Activated T-cell treated with anti-CD3 and anti-CD28 coated beads for 1 hour (primary cell): ENCODE results near the gene ABHD4.
"Not testable (repeated sequence)": the region's sequence is repeated elsewhere in the genome, so short reads cannot be mapped to it uniquely, and the experiment has no call there.

ENCODE experiments used
- DNase-seq: peaks from one replicate; pipeline ENCODE4 v3.0.0-alpha.2; 2020; ENCODE audit warnings: low read depth

Gene ABHD4

DNA sequence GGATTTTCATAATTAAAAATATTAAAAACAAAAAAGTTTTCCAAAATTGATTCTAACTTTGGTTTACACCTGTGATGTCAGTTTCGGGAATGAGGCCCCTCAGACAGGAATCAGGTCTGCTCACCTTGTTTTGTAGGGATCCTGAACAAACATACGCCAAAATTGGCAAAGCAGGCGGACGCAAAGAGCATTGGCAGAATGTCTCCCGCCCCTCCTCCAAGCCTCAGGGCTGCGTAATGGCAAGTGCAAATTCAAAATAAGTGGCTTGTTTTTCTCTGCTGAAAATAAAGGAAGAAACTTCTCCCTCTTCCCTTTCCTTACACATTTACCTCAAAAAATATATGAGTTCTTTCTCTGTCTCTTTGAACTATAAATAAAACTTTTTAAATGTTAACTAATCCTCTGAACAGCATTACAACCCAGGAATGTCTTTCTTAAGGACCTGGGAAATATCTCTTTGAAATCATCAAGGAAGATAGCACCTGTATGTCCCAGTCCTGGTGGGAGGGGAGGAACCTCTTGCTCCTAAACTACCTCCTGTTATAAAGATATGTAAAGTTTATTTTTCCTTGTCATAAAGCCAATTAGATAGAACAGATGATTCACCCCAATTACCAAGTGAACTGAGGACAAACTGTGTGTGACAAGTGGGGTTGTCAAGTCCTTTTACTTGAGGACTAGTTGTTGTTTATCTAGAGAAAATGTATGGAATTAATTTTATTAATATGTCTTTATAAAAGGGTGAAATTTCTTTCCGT, 29.6 kb downstream of the ABHD4 start:
- no peak for DNase-seq

GRCh38 chr14:22629361-22629760, 31.3 kb downstream of the ABHD4 start:
- DNase-seq = no peak

DNA sequence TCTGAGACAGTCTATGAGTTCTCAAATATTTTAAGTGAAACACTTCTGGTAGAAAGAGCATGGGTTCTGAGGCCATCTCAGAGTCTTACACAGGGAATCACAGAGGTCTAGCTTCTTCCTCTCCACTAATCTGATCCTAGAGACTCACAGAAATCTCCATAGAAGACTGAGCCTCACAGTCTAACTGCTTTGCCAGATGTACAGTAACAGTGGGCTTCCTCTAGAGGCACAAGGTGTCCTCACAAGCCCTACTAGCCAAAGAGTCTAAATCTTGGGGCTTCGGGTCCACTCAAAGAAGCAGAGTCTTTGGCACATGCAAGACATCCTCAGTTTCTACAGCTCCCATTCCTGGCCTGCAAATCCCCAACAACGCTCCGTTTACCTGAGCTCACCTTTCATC, 32.0 kb downstream of the ABHD4 start:
- DNase-seq = no peak

DNA sequence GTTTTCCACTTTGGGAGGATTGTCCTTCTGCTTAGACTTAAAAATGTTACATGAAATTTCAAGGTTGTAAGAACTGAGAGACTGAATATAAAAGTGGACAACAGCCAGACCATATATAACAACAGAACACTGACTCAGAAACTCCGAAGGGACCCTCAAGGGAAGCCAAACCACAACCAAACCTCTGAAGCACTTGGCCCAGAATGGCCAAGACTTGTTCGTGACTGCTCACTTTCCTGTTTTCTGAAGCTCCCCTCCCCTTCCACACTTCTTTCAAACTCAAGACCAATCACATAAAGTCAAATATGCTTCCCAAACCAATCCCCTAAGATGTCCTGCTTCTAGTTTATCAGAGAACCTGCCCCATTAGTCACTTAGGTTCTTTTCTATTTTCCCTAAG, 32.4 kb downstream of the ABHD4 start:
- no peak for DNase-seq

DNA sequence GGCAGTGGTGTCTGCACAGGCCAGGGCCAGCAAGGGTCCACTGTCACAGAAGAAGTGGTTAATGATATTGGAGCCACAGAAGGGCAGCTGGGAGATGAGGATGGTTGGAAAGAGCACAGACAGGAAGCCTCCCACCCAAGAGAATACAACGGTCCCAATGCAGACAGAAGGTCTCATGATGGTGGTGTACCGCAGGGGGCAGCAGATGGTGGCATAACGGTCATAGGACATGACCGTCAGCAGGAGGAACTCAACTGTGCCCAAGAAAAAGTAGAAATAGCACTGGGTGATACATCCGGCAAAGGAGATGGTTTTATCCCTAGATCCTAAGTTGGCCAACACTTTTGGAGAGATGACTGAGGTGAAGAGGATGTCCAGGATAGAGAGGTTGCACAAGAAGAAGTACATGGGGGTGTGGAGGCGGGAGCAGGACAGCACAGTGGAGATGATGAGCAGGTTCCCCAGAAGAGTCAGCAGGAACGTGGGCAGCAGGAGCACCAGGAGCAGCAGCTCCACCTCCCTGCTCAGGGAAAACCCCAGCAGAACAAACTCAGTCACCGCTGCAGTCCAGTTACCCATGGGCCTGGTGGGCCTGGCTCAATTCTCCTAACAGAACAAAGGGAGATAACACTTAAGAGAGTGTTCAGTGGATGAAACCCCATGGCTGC, 36.3 kb downstream of the ABHD4 start:
- no peak for DNase-seq

DNA sequence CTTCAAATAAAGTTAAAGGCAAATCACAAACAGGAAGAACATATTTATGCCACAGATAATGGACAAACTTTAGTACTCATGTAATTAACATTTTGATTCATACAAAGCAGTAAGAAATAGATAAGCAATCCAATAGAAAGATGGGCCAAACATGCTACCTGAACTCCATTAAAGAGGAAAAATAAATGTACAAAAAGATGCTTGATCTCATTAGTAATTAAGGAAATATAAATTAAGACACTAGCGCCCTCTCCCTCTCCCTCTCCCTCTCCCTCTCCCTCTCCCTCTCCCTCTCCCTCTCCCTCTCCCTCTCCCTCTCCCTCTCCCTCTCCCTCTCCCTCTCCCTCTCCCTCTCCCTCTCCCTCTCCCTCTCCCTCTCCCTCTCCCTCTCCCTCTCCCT, 37.9 kb downstream of the ABHD4 start:
- not testable (repeated sequence) for DNase-seq

DNA sequence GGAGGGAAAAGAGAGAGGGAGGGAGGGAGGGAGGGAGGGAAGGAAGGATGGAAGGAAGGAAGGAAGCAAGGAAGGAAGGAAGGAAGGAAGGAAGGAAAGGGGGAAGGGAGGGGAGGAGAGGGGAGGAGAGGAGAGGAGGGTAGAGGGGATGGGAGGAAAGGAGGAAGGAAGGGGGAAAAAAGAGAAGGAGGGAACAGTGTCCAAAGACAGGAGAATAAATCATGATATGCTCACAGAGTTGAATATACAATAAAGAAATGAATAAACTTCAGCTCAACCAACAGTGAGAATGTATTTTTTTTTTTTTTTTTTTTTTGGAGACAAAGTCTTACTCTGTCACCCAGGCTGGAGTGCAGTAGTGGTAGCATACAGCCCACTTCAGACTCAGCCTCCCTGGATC, 42.1 kb downstream of the ABHD4 start:
- DNase-seq = no peak

DNA sequence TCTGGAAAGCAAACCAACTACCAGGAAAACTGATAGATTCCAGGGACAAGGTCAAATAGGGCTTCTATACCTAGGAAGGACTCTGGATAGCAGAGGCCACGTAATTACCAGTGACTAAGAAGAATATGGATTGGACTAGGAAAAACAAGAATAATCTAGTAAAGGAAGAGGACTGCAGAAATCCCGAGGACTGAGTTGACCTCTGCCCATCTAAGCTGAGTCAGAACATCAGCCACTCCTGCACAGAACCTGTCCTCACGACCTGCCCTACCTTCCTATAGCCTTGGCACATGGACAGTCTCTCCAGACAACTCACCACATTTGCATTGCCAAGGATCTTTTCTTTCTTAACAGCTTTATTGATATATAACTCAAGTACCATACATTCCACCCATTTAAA, 43.7 kb downstream of the ABHD4 start:
- DNase-seq = no peak

DNA sequence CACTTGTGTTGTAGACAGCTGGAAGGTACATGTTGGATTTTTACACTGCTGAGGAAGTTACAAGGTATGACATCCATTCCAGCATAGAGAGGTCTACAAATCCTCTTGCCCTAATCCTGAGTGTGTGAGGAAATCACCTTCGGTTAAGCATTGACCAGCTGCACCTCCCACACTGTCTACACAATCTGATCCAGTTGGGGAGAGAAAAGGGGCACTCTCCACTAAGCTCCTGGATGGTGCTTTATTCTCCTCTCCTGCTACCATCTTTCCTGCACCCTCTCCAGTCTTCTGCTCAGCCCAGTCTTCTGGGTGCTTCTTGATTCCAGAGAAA, 46.2 kb downstream of the ABHD4 start, which contains the start of gene OR6J1:
Gene OR6J1, minus strand, starts transcription at position 48 of the 331 bp plus-strand sequence. CDS start 9,541 bp downstream, outside the sequence.
- no peak for DNase-seq

- DNase-seq = no peak
Measured at GRCh38 chr14:22646570-22647254, 48.6 kb downstream of the ABHD4 start.

DNA sequence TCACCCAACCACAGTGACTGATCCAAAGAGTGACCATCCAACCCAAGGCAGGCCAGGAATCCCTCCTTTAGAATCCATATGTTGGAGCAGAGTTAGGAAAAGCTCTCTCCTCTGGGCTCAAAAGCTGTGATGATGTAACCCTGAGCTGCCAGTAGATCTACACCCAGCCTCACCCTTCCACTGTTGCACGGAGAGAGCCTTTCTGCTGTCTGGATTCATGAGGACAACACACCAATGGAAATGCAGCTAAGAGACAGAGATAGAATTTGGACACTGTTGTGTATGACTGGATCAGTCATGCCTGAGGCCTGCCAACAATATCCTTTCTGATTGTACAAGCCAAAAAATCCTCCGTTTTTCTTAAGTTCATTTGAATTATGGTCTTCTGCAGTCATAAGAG, 50.4 kb downstream of the ABHD4 start:
- DNase-seq = no peak

DNA sequence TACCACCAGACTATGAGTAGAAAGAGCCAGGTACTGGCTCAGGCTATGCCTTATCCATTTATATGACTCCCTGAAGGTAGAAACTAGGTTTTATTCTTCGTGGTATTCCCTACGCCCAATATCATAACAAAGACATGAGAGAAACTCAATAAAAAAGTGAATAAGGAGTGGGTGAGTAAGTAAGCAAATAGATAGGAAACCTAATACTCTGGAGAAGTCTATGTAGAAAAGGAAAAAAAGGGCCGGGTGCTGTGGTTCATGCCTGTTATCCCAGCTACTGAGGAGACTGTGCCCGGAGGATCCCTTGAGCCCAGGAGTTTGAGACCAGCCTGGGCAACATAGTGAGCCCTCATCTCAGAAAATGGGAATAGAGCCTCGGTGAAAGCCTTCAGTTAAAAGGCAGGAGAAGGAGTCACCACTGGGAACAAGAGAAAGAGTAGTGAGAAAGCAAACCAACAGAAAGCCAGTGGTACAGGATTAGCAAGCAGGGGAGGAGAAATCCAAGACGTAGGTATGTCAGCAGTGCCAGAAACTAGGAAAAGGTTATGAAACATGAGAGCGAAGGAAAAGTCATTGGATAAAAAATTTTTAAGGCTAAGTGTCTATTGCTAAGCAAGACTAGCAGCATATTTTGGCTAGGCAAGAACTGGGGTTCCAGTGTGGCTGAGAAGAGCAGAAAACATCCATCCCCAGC, 52.1 kb downstream of the ABHD4 start:
- DNase-seq = no peak

- no peak for DNase-seq
Measured at GRCh38 chr14:22650960-22651521, 52.9 kb downstream of the ABHD4 start.

DNA sequence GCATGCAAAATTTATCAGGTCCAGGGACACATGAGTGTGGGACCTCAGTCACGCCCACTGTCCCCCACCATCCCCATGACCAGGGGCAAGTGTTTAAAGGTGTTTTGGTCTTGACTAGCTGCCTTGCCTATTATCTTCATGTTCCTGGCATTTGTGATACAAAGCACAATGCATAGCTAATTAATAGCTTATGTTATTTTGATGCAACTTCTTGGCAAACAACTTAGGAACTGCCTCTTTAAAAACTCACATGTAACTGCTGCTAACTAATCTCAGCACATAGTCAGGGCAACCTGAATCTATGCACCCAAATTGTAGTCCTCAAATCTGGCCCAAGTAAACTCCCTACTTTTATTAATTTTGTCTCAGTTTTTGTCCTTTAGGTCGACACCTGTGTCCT, 53.5 kb downstream of the ABHD4 start:
- no peak for DNase-seq

DNA sequence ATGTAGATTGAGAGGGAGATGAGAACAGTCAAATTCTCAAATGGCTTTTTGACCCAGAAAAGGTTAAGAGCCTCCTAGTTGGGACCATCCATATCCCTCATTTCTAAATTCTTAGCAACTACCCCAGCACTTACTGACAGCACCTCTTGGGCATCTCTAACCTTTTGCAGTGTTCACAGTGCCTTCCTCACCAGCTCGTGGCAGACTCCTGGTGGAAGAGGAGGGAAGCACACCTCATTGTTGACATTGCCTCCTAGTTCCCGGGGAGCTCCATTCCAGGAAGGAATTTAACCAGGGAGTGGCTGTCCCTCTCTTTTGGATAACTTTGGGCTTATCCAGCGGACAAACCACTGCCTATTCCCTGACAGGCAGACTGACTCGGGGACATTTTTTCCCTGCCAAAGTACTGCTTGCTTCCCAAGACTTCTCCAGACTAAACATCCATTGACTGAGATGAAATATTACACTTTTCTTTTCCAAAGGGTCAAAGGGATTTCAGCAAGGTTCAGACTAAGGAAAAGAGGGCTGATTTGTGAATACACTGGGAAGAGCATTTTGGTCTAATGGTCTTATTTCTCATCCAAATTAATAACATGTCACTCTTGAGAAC, 55.0 kb downstream of the ABHD4 start:
- peak; percentile 39 for DNase-seq

DNA sequence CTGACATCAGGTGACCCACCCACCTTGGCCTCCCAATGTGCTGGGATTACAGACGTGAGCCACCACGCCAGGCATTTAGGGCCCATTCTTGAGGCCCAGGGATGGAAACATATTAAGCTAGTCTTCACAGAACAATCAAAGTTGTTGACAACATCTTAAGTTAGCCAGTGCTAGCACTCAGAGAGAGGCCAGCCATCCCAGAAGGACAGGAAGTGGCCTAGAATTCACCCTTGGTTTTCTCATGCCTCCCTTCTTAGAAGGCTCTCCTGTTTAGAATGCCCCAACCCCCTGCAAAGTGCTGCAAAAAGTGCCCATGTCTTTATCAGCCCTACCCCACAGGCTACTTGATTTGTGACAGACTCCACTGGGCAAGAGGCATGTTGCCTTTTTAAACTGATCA, 58.1 kb downstream of the ABHD4 start:
- no peak for DNase-seq

DNA sequence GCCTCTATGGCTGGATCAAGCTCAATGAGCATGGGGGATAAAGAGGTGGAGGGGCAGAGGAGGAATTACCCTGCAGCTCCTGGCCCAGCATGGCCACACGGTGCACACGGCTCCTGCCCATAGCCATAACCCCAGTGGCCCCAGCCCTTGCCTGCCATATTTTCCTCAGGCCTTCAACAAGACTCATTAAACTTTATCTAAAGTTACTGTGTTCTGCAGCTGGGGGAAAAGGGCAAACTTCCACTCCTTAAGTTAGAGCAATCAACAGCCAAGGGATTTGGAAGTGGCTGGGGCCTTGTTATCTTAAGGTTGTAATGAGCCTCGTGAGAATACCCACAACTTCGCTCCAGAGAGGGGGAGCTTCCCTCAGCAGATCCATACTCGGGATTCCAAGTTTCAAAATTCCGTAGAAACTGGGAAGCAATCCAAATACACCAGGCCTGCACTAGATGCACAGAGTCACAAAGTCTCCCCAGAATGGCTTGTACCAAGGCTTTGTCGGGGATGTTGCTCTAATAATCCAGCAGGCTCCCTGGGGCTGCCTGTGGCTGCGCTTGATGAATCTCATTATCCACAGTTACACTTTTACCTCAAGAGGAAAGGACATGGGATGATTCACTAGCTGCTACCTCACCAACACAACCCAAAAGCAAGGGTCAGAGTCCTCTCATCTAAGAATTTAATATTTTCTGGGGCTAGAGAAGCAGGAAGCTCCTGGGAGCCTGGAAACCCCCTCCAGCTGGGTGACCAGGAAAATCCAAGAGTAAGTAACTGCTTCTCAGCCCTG, 59.0 kb downstream of the ABHD4 start:
- DNase-seq = no peak

GRCh38 chr14:22657861-22658260, 59.8 kb downstream of the ABHD4 start:
- DNase-seq = no peak

DNA sequence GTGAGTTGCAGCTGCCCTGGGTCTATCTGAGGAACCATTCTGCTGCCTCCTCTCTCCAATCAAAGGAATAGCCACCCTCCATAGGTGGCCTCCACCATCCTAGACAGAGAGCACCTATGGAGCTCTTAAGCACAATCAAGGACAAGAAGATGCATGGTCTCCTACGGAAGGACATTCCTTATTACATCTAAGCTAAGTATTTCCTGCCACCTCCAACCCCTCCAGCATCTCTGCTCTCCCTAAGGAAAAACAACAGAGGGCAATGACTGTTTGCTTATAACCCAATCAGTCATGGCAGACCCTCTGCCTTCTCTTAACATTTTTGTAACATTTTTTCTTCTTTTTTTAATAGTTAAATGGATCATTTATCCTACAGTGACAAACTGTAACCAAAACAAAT, 60.8 kb downstream of the ABHD4 start:
- no peak for DNase-seq

DNA sequence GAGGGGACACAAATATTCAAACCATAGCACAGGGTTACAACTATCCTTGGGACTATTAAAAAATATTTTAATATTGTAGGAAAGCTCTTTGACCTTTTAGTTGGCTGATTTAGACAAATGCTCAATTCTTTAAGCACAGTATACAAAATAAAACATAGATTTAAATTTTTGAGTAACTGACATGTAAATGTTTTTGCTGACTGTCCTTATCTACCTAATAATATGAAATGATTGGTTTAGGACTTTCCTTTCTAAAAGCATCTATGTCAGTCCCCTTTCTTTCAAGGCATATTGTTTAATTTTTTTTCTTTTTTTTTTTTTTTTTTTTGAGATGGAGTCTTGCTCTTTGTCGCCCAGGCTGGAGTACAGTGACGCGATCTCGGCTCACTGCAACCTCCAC, 62.6 kb downstream of the ABHD4 start:
- no peak for DNase-seq
